ENCODE data around the gene DBNDD1. TPM values are rescaled to one million over a fixed set of nuclear protein-coding genes. Genes with fewer than 3 reads are reported as not detected.
"Not testable (repeated sequence)": the region's sequence is repeated elsewhere in the genome, so short reads cannot be mapped to it uniquely, and the experiment has no call there.

The DBNDD1 gene
- total and polyA plus RNA-seq, 9 donors, result 0.97 to 6.2 (median 2.1) TPM

- no peak for TF ChIP-seq EP300 (IDR thresholded peaks at IDR 0.05)
- no peak for TF ChIP-seq CTCF (IDR thresholded peaks at IDR 0.05)
- no peaks in the 10 kb centered on the region for H3K9me3 ChIP-seq
- 82 to 85% (median 83%) methylated on average over 19 of the region's 19 CpGs for WGBS, 3 donors
- no peak overlapping the region for H3K27ac ChIP-seq
- no peaks in the 10 kb centered on the region for H3K4me1 ChIP-seq (ENCODE audit: insufficient read depth)
- no peak overlapping the region for H3K4me3 ChIP-seq
- no peaks in the 10 kb centered on the region for H3K27me3 ChIP-seq
- intact Hi-C loops (cut with DNase I), result no loop called here
- H3K36me3 ChIP-seq, result no peaks in the 10 kb centered on the region
- no peak for DNase-seq
Measured at GRCh38 chr16:90000733-90001427, 18.4 kb downstream of the DBNDD1 start.

- Histone ChIP-seq H3K9me3 (no peaks in the 10 kb centered on the region), H3K4me3 (no peak overlapping the region), H3K4me1 (ENCODE audit: insufficient read depth) (no peaks in the 10 kb centered on the region), H3K27ac (no peak overlapping the region), H3K27me3 (no peaks in the 10 kb centered on the region), H3K36me3 (no peaks in the 10 kb centered on the region)
- intact Hi-C loops (cut with DNase I), result no loop called here
- DNase-seq, result no peak
- TF ChIP-seq CTCF (IDR thresholded peaks at IDR 0.05), result no peak
- no peak for TF ChIP-seq POLR2A (IDR thresholded peaks at IDR 0.05)
- TF ChIP-seq EP300 (IDR thresholded peaks at IDR 0.05), result no peak
- WGBS, 3 donors, result 91 to 95% (median 92%) methylated on average over 35 to 38 of the region's 38 CpGs
Measured at GRCh38 chr16:89999831-90000574, 19.3 kb downstream of the DBNDD1 start.

GRCh38 chr16:89996178-89996489, 23.1 kb downstream of the DBNDD1 start:
- no peaks in the 10 kb centered on the region for H3K9me3 ChIP-seq
- no peak for DNase-seq
- H3K4me1 ChIP-seq (ENCODE audit: insufficient read depth), result peaks cover 3% of the 10 kb centered on the region
- no peaks in the 10 kb centered on the region for H3K27me3 ChIP-seq
- TF ChIP-seq CTCF (IDR thresholded peaks at IDR 0.05) (no peak), EP300 (IDR thresholded peaks at IDR 0.05) (no peak), POLR2A (IDR thresholded peaks at IDR 0.05) (no peak)
- H3K27ac ChIP-seq, result no peak overlapping the region
- 99 to 100% (median 100%) methylated on average over 1 of the region's 1 CpG for WGBS, 3 donors
- intact Hi-C loops (cut with DNase I), result no loop called here
- no peaks in the 10 kb centered on the region for H3K36me3 ChIP-seq
- H3K4me3 ChIP-seq, result no peak overlapping the region

- H3K36me3 ChIP-seq; H3K4me3 ChIP-seq; intact Hi-C loops (cut with DNase I); H3K27ac ChIP-seq; H3K9me3 ChIP-seq; H3K27me3 ChIP-seq; H3K4me1 ChIP-seq (ENCODE audit: insufficient read depth): not testable (repeated sequence)
- 75 to 84% (median 83%) methylated on average over 6 to 7 of the region's 7 CpGs for WGBS, 3 donors
- DNase-seq, result peak in 3 of 5 donors; percentile 20 to 67 (median 42)
Measured at GRCh38 chr16:89995475-89996177, 23.6 kb downstream of the DBNDD1 start.

- H3K27ac ChIP-seq, result peak overlapping the region in 1 of 2 donors; percentile 11
- H3K9me3 ChIP-seq; H3K36me3 ChIP-seq; H3K4me3 ChIP-seq; intact Hi-C loops (cut with DNase I); H3K27me3 ChIP-seq; H3K4me1 ChIP-seq (ENCODE audit: insufficient read depth): not testable (repeated sequence)
- DNase-seq, result peak; percentile 54 to 71 (median 56)
- WGBS, 3 donors, result 57 to 74% (median 61%) methylated on average over 8 of the region's 8 CpGs
Measured at GRCh38 chr16:89994721-89995474, 24.4 kb downstream of the DBNDD1 start.

Measured in ovary (tissue), 9 donors.